H7 (cell line): Measurements from ENCODE around the gene STK32B. TPM values are rescaled to one million over a fixed set of nuclear protein-coding genes. Genes with fewer than 3 reads are reported as not detected.

ENCODE experiments used
- DNase-seq: peaks from one replicate; pipeline ENCODE4 v3.0.0; 2012
- H3K27me3 ChIP-seq: 2 replicates; pipeline ENCODE4 v1.6.0; 2011; ENCODE audit warnings: mild to moderate bottlenecking, low read length; ENCODE audit not compliant: control insufficient read depth, insufficient read depth
- H3K36me3 ChIP-seq: replicated peaks from 2 replicates; pipeline ENCODE4 v1.5.1; 2011; ENCODE audit warnings: low read length; ENCODE audit not compliant: control insufficient read depth, insufficient read depth
- H3K4me3 ChIP-seq: 2 replicates; pipeline ENCODE4 v1.5.1; 2011; ENCODE audit warnings: low read depth, mild to moderate bottlenecking, control low read depth, low read length, moderate library complexity; ENCODE audit not compliant: insufficient read depth
- total RNA-seq: library from RNA; depleted of rRNA; stranded (reverse); fragments of >200 nt; shearing (Covaris generic); gene quantifications from 2 replicates; pipeline ENCODE4 v1.2.3, GENCODE V29; 2014

The STK32B gene
- total RNA-seq, 1 experiment from 2014 or later, result 2.8 TPM

DNA sequence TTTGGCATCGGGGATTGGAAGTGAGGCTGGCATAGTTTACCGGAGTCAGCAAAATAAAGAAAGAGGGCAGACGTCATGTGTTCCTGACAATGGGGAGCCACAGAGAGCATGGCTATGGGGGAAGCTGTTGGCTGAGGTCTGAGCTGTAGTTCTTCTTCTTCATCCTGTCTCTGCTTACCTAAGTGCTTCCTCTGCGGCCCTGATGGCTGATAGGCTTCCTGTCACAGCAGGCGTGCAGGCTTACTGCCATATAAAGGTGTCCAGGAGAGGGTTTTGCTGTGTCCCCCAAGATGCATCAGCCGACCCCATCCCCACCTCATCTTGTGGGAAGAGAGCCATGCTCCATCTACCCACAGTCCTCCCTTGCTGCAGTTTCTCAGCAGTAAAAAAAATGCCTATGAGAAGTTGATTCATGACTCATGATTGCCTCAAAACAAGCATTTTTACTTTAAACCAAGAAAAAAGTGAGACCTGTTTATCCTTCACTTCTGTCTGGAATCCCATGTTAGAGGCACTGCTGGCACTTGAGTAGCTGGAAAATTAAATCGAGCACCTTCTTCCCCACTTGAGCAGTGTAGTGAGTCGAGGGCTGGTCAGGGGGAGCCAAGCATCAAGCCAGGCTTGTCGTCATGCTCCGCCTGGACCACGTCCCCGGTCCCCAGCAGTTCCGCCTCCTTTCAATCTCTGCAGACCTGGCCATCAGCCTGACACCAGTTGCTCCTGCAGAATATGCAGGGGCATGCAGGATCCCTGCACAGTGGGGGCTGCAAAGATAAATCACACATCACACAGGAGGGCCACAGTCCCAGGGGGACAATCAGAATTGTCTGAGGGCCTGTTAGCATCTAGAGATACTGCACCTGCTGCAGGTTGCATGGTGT is 419.3 kb downstream of the STK32B start:
- H3K4me3 ChIP-seq, result no peak overlapping the region
- H3K36me3 ChIP-seq, result no peaks in the 10 kb centered on the region
- no peak for DNase-seq
- no peaks in the 10 kb centered on the region for H3K27me3 ChIP-seq

DNA sequence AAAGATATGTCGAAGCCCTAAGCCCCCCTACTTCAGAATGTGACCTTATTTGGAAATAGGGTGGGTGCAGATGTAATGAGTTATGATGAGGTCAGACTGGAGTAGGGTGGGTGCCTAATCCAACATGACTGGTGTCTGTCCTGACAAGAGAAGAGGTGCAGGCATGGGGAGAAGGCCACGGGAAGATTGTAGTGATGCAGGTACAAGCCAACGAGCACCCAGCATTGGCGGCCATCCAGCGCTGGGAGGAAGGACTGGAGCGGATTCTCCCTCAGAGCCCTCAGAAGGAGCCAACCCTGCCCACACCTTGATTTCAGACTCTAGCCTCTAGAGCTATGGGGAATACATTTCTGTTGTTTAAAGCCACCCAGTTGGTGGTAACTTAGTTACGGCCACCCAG is 419.9 kb downstream of the STK32B start:
- no peak for DNase-seq

GRCh38 chr4:5471691-5472090 is 420.4 kb downstream of the STK32B start:
- Histone ChIP-seq H3K4me3 (no peak overlapping the region), H3K36me3 (no peaks in the 10 kb centered on the region), H3K27me3 (no peaks in the 10 kb centered on the region)
- no peak for DNase-seq

More for the DNA sequence above, 419.9 kb downstream of the STK32B start:
- no peaks in the 10 kb centered on the region for H3K36me3 ChIP-seq
- H3K4me3 ChIP-seq, result no peak overlapping the region
- H3K27me3 ChIP-seq, result no peaks in the 10 kb centered on the region

GRCh38 chr4:5472160-5472591 is 420.9 kb downstream of the STK32B start:
- Histone ChIP-seq H3K4me3 (no peak overlapping the region), H3K36me3 (no peaks in the 10 kb centered on the region), H3K27me3 (no peaks in the 10 kb centered on the region)
- DNase-seq, result no peak

DNA sequence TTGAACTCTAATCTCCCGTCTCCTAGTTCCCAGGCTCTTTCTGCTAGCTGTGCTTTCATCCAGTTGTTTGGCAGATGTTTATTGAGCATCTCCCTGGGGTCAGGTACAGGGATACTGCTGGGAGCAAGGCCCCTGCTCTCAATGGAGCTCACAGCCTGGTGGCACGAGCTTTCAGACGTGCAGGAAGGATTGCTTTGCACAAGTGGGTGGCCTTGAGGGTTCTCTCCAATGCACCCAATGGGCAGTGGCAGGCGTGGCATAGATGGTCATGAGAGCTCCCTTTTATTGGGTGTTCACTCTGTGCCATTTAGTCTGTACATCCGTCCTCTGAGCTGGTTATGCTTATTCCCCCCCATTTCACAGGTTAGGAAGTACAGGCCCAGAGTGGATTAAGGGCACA is 421.8 kb downstream of the STK32B start:
- Histone ChIP-seq H3K4me3 (no peak overlapping the region), H3K27me3 (no peaks in the 10 kb centered on the region), H3K36me3 (no peaks in the 10 kb centered on the region)
- no peak for DNase-seq

DNA sequence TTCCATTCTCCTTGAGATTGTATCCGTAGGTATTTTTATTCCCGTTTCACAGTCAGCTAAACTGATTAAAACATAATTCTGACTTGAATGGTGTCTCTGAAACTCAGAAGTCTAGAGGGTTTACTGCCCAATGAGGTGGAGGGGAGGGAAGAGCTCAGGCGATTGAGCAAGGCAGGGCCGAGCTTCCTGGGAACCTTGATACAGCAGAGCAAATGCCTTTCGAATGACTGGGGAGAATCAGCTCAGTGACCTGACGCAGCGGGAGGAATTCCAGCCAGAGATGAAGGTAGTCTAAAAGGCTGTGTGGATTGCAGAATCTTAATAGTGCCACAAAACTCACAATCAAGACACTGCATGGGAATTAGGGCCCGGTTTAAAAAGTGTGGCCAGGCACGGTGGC is 423.5 kb downstream of the STK32B start:
- Histone ChIP-seq H3K36me3 (no peaks in the 10 kb centered on the region), H3K27me3 (no peaks in the 10 kb centered on the region), H3K4me3 (no peak overlapping the region)
- no peak for DNase-seq

DNA sequence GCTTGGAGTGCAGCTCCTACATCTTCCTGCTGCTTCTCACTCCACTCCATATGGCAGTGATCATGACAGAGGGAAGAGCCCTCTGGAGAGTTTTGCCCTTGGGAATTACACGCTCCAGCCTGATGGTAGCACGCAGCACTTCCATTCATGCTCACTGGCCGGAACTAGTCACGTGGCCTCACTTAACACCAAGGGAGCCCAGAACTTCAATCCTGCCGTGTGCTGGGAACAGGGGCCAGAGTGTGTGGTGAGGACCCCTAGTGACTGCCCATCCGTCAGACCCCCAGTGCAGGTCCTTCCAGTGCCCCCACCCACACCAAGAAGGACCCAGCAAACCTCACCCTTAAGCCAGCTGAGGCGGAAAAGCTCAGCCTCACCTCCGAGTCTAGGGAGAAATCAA is 426.3 kb downstream of the STK32B start:
- Histone ChIP-seq H3K36me3 (no peaks in the 10 kb centered on the region), H3K4me3 (no peak overlapping the region), H3K27me3 (no peaks in the 10 kb centered on the region)
- no peak for DNase-seq

DNA sequence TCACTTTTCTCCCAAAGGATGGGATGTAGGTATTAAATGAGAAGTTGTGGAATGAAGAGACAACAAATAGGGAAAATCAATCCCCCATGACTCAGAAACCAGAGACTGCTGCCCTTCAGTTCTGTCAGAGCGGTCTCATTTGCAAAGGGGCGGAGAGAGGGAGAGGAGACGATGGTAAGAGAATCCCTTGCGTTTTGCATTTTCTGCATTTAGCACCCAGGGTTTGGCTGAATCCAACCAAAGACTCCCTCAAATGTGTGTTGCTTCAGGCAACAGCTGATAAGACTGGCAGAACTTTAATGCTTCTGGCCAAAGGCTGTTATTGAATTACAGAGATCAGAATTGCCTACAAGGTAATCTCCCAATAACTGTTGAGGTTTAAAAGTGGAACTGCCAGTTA is 426.9 kb downstream of the STK32B start:
- H3K27me3 ChIP-seq, result no peaks in the 10 kb centered on the region
- no peaks in the 10 kb centered on the region for H3K36me3 ChIP-seq
- no peak for DNase-seq
- H3K4me3 ChIP-seq, result no peak overlapping the region

DNA sequence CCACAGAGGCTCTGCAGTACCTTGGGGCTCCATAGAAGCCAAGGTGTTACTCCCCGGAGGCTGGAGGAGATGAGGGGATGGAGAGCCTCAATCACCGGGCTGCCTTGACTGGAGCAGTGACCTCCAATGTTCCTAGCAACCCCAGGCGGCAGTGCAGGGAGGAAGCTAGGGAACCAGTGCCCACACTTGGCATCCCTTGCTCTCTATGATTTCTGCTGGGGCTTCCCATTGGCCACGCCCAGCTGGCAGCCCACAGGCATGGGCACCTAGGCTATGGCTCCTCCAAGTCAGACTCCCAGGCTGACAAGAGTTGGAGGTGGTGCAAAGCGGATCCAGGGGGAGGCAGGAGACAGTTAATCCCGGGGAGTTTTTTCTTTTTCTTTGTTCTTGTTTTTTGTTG is 427.4 kb downstream of the STK32B start:
- H3K36me3 ChIP-seq, result no peaks in the 10 kb centered on the region
- DNase-seq, result no peak
- H3K4me3 ChIP-seq, result no peak overlapping the region
- no peaks in the 10 kb centered on the region for H3K27me3 ChIP-seq

DNA sequence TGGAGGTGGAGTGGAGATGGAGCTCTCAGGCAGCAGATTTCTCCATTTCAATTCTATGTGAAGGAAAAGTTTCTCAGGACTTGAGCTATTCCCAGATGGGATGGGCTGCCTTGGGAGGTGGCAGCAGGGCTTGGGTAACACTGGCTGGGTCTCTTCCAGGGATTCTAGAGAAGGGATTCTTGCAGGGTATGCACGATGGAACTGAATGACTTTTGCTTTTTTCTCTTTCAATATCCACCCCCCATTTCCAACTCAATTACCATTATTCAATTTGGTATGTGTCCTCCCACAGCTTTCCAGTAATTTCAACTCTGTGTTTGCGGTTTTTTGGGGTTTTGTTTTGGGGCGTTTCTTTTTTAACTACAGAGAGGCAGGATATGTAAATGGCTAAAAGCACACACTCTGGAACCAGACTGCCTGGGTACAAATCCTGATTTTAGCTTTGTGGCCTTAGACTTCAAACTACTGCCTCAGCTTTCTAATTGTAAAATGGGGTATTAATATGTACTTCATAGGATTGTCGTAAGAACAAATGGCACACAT is 428.3 kb downstream of the STK32B start:
- no peak for DNase-seq
- Histone ChIP-seq H3K4me3 (no peak overlapping the region), H3K36me3 (no peaks in the 10 kb centered on the region), H3K27me3 (no peaks in the 10 kb centered on the region)

DNA sequence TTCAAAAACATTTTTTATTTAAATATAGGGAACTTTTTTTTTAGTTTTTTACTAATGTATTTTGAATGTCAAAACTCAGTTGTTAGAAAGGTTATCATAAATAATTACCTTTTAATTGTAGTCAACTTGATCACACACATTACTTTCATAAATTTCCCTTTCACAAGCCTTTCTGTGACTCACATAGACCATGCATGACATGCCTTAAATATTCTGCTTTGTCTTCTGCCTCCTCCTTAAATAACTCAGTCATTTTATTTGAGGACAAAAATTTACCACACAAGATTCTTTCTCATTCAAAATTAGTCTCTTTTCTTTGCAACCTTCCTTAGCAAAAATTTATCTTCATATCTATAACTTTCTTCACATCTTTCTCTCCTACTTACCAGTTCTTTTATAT is 437.1 kb downstream of the STK32B start:
- DNase-seq, result no peak
- no peak overlapping the region for H3K4me3 ChIP-seq
- no peaks in the 10 kb centered on the region for H3K27me3 ChIP-seq
- H3K36me3 ChIP-seq, result no peaks in the 10 kb centered on the region

GRCh38 chr4:5489260-5489659 is 438.0 kb downstream of the STK32B start:
- Histone ChIP-seq H3K36me3 (no peaks in the 10 kb centered on the region), H3K4me3 (no peak overlapping the region), H3K27me3 (no peaks in the 10 kb centered on the region)
- DNase-seq, result no peak

DNA sequence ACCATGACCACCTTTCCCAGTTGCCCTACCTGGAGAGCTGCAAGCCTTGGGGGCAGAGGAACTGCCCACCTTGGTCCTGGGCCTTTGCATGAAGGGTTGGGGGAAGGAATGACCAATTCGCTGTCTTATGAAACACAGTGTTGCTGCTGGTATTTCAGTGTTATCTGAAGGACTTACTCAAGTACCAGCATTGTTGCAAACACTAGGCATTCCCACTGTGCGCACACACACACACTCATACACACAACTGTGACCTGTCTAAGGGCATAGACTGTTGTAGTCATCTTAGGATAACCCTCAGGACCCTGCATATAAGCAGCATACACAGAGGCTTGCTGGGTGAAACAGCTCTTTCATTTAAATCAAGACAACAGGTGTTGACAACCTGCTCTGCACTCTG is 446.2 kb downstream of the STK32B start:
- DNase-seq, result no peak
- no peaks in the 10 kb centered on the region for H3K27me3 ChIP-seq

GRCh38 chr4:5500165-5500564 is 448.9 kb downstream of the STK32B start:
- no peaks in the 10 kb centered on the region for H3K27me3 ChIP-seq
- H3K4me3 ChIP-seq, result no peak overlapping the region
- H3K36me3 ChIP-seq, result no peaks in the 10 kb centered on the region
- DNase-seq, result no peak

More for the DNA sequence above, 446.2 kb downstream of the STK32B start:
- Histone ChIP-seq H3K4me3 (no peak overlapping the region), H3K36me3 (no peaks in the 10 kb centered on the region)

- no peaks in the 10 kb centered on the region for H3K36me3 ChIP-seq
- H3K4me3 ChIP-seq, result no peak overlapping the region
- H3K27me3 ChIP-seq, result no peaks in the 10 kb centered on the region
- DNase-seq, result no peak
Observed at GRCh38 chr4:5503336-5503936, 452.2 kb downstream of the STK32B start.
